ENCODE results near the gene BMP8B.

Gene BMP8B

GRCh38 chr1:39758556-39759435 lies 29.9 kb downstream of the BMP8B start:
- no peak for DNase-seq

GRCh38 chr1:39757501-39757900 lies 31.2 kb downstream of the BMP8B start:
- no peak for DNase-seq

- no peak for DNase-seq
Observed at GRCh38 chr1:39755965-39756659, 32.6 kb downstream of the BMP8B start.

- DNase-seq = no peak
Observed at GRCh38 chr1:39754906-39755504, 33.7 kb downstream of the BMP8B start.

DNA sequence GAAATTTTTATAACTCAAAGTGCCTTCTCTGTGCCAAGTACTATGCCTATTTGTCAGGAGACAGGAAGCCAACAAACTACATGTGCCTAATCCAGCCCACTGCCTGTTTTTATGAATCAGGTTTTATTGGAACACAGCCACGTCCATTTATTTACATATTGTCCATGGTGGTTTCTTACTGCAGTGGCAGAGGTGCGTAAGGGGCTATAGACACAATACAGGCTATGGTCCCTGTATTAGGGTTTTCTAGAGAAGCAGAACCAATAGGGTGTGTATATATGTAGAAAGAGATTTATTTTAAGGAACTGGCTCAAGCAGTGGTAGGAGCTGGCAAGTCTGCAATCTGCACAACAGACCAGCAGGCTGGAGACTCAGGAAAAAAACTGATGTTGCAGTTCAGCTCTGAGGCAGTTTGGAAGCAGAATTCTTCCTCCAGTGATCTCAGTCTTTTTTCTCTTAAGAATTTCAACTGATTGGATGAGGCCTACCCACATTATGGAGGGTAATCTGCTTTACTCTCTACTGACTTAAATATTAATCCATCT lies 34.6 kb downstream of the BMP8B start:
- DNase-seq = no peak

DNA sequence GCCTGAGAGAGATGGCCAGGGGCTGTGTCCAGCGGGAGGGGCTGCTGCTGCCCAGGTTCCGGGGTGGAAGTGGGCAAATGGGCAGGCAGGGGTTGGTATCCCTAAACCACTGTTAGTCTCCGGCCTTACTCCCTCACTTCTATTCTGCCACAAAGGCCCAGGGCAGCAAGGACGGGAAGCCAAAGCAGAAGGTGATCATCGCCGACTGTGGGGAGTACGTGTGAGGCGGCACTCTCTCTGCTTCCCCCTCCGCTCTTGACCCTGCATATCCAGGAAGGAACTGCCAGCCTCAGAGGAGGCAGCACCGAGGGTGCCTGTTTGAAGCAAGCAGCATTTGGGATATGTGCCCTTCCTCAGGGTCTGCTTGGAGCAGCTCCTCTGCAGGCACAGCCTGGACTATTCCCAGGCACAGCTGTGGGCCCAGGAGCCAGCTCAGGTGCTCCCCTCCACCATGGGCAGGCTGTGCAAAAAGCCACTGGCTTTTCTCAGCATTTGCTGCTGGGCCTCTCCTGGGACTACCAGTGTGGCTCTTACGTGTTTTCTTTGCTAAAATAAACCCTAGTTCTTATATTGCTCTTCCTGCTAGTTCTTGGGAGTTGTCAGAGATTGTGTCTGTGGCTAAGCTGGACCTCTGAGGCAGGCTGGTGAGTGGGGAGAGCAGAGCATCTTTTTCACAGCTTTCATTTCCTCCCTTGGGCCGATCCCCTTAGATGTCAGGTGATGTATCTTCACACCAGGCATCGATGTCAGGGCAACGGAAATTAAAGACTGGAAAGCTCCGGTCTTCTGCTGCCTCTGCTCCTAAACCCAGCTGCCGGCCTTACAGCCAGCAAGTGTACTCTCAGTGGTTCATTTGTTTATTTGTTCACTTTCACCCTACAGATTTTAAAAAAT lies 35.3 kb downstream of the BMP8B start:
- DNase-seq = no peak

DNA sequence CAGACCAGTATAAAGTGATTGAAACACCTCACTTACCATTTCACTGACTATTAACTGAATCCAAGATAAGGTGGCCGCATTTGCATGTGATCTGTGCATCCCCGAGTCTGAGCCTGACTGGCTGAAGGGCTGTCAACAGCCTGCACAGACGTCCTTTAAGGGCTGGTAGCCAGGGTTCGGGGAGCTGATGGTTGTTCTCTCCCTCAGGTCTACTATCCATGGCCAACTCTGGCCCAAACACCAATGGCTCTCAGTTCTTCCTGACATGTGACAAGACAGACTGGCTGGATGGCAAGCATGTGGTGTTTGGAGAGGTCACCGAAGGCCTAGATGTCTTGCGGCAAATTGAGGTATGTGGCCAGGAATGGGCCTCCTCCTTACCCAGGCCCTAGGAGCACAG lies 36.0 kb downstream of the BMP8B start:
- no peak for DNase-seq

- no peak for DNase-seq
Observed at GRCh38 chr1:39751595-39751994, 37.1 kb downstream of the BMP8B start.

- DNase-seq = no peak
Observed at GRCh38 chr1:39745016-39745670, 43.5 kb downstream of the BMP8B start.

DNA sequence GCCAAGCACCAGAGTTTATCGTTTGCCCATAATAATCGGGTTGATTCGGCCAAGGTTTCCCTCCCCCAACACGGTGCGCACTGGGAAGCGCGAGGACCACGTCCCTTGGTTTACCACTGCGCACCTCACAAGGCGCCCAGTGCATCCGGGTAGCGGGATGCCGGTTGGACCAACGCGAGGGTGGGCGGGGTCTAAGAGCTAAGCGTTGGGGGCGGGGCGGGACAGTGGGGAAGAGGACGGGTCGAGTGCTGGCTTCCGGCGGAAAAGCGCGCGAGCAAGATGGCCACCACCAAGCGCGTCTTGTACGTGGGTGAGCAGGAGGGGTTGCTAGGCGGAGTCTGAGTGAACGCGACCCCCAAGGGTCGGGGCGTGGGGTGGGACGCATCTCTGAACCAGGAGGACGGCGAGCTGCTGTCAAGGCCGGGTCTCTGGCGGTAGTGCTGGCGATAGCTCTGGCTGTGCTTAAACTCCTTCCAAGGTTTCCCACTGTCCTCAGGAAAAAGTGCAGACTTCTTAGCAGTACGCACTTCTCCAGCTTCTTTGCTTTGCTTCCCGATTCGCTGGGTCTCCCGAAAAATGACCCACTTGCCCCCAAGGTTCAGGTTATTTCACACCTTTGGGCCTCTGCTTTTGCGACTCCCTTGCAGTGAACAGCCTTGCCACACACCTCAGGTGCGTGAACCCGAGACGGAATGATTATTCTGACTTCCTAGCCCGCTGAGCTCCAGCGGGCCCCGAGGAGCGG lies 49.9 kb downstream of the BMP8B start, which contains the start of gene PPIE:
TSS of gene PPIE (plus strand) at position 261 of the 745 bp plus-strand sequence. CDS start at position 280, 19 bp downstream.
- DNase-seq = peak; percentile 97

GRCh38 chr1:39737546-39738169 lies 51.0 kb downstream of the BMP8B start:
- DNase-seq = no peak

- no peak for DNase-seq
Observed at GRCh38 chr1:39735731-39736130, 52.9 kb downstream of the BMP8B start.

DNA sequence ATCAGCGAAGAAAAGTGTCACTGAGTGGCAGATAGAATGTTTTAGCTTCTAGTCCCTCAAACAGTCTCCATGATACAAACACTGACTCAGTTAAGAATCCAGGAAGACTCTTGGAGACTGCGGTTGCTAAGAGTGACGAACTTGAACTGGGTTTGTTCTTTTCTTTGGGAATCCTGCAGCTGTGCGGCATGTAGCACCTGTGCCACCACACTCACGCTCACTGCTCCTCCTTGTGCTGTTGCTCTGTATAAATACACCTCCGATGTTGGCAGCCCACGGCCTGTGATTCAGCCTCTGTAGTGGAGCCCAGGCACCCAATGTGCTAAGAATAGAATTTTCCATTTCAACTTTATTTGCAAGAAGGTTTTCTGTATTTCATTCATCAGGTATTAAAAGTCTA lies 55.5 kb downstream of the BMP8B start:
- DNase-seq = no peak

DNA sequence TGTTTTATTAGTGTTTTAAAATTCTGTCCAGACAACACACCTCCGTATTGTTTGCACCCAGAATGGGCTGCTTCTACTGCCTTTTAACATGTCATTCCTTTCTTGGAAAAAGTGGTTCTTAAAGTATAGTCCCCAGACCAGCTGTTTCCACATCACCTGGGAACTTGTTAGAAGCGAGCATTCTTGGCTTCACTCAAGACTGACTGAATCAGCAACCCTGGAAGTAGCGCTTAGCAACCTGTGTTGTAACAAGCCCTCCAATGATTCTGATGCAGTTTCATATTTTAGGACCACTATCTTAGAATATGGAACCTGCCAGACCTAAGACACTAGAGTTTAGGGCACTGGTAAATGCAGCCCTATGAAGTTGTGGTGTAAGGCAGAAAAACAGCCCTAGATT lies 55.9 kb downstream of the BMP8B start:
- no peak for DNase-seq

- no peak for DNase-seq
Observed at GRCh38 chr1:39729842-39730241, 58.8 kb downstream of the BMP8B start.

GRCh38 chr1:39729030-39729429 lies 59.6 kb downstream of the BMP8B start:
- no peak for DNase-seq

DNA sequence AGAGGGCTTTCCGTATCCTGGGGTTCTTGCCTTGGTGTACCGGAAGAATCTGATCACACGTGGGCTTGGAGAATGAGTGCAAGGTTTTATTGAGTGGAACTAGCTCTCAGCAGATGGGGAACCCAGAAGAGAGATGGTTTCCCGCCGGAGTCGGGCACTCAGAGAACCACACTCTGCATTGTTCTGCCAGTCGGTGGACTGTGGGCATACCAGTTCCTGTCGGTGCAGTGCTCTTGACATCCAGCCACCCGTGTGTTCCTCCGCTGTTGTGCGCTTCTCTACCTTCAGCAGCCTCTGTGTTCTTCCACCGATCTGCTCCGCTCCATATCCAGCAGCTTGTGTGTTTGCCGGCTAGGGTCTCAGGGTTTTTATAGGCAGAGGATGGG lies 60.7 kb downstream of the BMP8B start:
- no peak for DNase-seq

GRCh38 chr1:39727221-39727931 lies 61.3 kb downstream of the BMP8B start:
- no peak for DNase-seq

DNA sequence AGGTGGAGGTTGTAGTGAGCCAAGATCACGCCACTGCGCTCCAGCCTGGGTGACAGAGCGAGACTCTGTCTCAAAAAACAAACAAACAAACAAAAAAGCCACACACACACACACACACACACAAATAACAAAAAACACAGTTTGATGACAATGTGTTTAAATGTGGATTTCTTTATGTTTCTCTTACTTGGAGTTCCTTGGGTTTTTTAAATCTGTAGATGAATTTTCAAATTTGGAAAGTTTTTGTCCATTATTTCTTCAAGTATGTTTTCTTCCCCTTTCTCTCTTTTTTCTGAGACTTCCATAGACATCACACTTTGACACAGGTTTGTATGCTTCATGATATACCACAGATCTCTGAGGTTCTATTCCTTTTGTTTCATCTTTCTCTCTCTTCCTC lies 62.1 kb downstream of the BMP8B start:
- no peak for DNase-seq

DNA sequence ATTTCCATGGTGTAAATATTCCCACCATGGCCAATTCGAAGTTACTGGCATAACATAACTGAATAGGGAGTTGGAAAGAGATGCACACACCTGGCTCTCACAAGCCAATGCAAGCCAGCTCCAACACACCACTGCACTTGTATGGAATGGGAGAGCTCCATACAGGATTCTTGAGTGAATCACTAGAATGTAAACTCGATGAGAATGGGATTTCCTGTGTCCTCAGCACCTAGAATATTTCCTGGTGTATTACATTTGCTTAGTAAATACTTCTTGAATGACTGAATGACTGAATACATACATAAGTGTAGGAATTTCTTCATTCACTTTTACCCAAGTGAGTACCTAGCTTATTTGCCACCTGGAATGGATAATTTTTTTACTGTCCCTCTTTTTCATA lies 66.2 kb downstream of the BMP8B start:
- DNase-seq = no peak

All from suppressor macrophage treated with lipopolysaccharide for 4 hours (primary cell).